Keratinocyte (primary cell): Measurements from ENCODE around the gene APOBR. TPM values are rescaled to one million over a fixed set of nuclear protein-coding genes. Genes with fewer than 3 reads are reported as not detected.

Source experiments
- DNase-seq: peaks from one replicate; pipeline ENCODE4 v3.0.0-alpha.2; 2011; ENCODE audit warnings: low read depth, missing footprints, low spot score
- FAIRE-seq: peaks from 2 replicates; lab custom pipeline; 2011; peaks lifted over from hg19 to GRCh38; lab: Jason Lieb, UNC
- H2AFZ ChIP-seq: 2 replicates; pipeline ENCODE4 v1.6.0; 2012; ENCODE audit warnings: low read length, control low read depth, inconsistent platforms; ENCODE audit not compliant: control insufficient read depth
- H3K27ac ChIP-seq: 2 replicates; pipeline ENCODE4 v1.5.1; 2011; ENCODE audit warnings: low read length; ENCODE audit not compliant: control insufficient read depth, insufficient read depth
- H3K27me3 ChIP-seq: 3 replicates; pipeline ENCODE4 v1.6.0; 2011; ENCODE audit warnings: low read length; ENCODE audit not compliant: control insufficient read depth, insufficient read depth; ENCODE audit errors: extremely low read depth
- H3K36me3 ChIP-seq, 2 experiments: 2 replicates in 1 of 2; 3 replicates in 1 of 2; pipeline ENCODE4 v1.5.1; 2011; ENCODE audit warnings: low read length in 2 of 2, mild to moderate bottlenecking in 1 of 2; ENCODE audit not compliant: control insufficient read depth in 2 of 2, insufficient read depth in 2 of 2; ENCODE audit errors: extremely low read depth in 1 of 2
- H3K4me1 ChIP-seq: 3 replicates; pipeline ENCODE4 v1.5.1; 2011; ENCODE audit warnings: low read length; ENCODE audit not compliant: control insufficient read depth, insufficient read depth; ENCODE audit errors: extremely low read depth
- H3K4me2 ChIP-seq: 3 replicates; pipeline ENCODE4 v1.6.0; 2011; ENCODE audit warnings: low read depth, low read length; ENCODE audit not compliant: control insufficient read depth, insufficient read depth; ENCODE audit errors: extremely low read depth
- H3K4me3 ChIP-seq, 3 experiments: fragments of 200-600 bp in 1 of 3; sonication (generic) in 1 of 3; 2 replicates in 2 of 3; 3 replicates in 1 of 3; pipeline ENCODE4 v1.5.1; 2011 to 2016; ENCODE audit warnings: low read length in 3 of 3, mild to moderate bottlenecking in 3 of 3, control low read depth in 2 of 3, inconsistent platforms in 1 of 3, low read depth in 1 of 3, mixed read lengths in 1 of 3, mixed run types in 1 of 3, moderate library complexity in 1 of 3; ENCODE audit not compliant: control insufficient read depth in 2 of 3, insufficient read depth in 2 of 3; ENCODE audit errors: extremely low read depth in 1 of 3
- H3K79me2 ChIP-seq: 2 replicates; pipeline ENCODE4 v1.6.0; 2012; ENCODE audit warnings: low read length; ENCODE audit not compliant: control insufficient read depth, insufficient read depth
- H3K9ac ChIP-seq: 3 replicates; pipeline ENCODE4 v1.6.0; 2011; ENCODE audit warnings: low read length; ENCODE audit not compliant: control insufficient read depth, insufficient read depth; ENCODE audit errors: extremely low read depth
- H3K9me1 ChIP-seq: 3 replicates; pipeline ENCODE4 v1.6.0; 2011; ENCODE audit warnings: low read length; ENCODE audit not compliant: control insufficient read depth, insufficient read depth; ENCODE audit errors: extremely low read depth
- H3K9me3 ChIP-seq: 2 replicates; pipeline ENCODE4 v1.5.1; 2012; ENCODE audit warnings: low read depth, low read length; ENCODE audit not compliant: control insufficient read depth
- H4K20me1 ChIP-seq: 3 replicates; pipeline ENCODE4 v1.6.0; 2011; ENCODE audit warnings: low read length; ENCODE audit not compliant: control insufficient read depth, insufficient read depth; ENCODE audit errors: extremely low read depth
- CTCF ChIP-seq, 3 experiments: IDR thresholded peaks in 1 of 3; conservative IDR thresholded peaks in 1 of 3; optimal IDR thresholded peaks in 1 of 3; 2 replicates in 2 of 3; 3 replicates in 1 of 3; pipeline versions ENCODE3 to v1.5.1; 2011; ENCODE audit warnings: low read length in 3 of 3, mild to moderate bottlenecking in 3 of 3, moderate library complexity in 2 of 3, control low read depth in 1 of 3, inconsistent platforms in 1 of 3; ENCODE audit not compliant: insufficient read depth in 2 of 3; ENCODE audit errors: extremely low read depth in 1 of 3
- EZH2 ChIP-seq: IDR thresholded peaks from one replicate; pipeline ENCODE4 v1.6.1; 2012; ENCODE audit warnings: inconsistent platforms, mild to moderate bottlenecking, low read length, moderate library complexity
- dilution Hi-C: fragments of 300-500 bp; cut with MboI; formaldehyde crosslinking; loops from one replicate; pipeline ENCODE4 v1.7.0; 2020; ENCODE audit warnings: low sequenced_read_pairs; ENCODE audit not compliant: extremely low pct_ligation_motif_present
- polyA plus RNA-seq, 5 experiments: library from polyadenylated mRNA; depleted of rRNA in 3 of 5; stranded (reverse) in 3 of 5; stranded (forward) in 1 of 5; unstranded in 1 of 5; fragments of >200 nt; gene quantifications; 1 replicate in 1 of 5; 2 replicates in 3 of 5; 3 replicates in 1 of 5; pipeline versions ENCODE4 v1.2.1 to v1.2.3, GENCODE V29; 2011 to 2012; ENCODE audit warnings: missing spikeins in 2 of 5, low read depth in 1 of 5, low replicate concordance in 1 of 5

Gene APOBR
- polyA plus RNA-seq, 1 donor (not counting 4 experiments of a cell fraction or from before 2014, with no cell fraction given): 0.04 TPM

DNA sequence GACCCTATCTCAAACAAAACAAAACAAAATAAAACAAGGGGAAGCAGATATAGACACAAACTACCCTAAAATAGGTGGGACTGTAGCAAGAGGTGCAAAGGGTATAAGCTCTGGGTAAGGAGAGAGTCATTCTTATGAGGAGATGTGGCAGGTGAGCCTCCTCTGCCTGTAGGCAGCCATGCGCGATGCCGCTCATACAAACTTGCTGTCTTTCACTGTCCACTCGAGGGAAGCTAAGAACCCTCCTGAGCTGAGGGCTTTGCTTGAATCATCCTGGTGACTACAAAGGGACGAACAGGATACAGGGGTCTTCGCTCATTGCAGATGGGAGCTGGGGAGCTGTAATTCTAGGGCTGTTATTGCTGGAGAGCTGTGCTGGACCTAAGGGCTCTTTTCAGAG is 27.0 kb downstream of the APOBR start:
- no peaks in the 10 kb centered on the region for H3K9me3 ChIP-seq

GRCh38 chr16:28522792-28523191 is 28.3 kb downstream of the APOBR start:
- Histone ChIP-seq H3K4me1 (no peaks in the 10 kb centered on the region), H2AFZ (no peak overlapping the region), H3K9me3 (no peaks in the 10 kb centered on the region), H3K4me3 (no peak overlapping the region), H4K20me1 (no peaks in the 10 kb centered on the region), H3K27me3 (no peaks in the 10 kb centered on the region), H3K9me1 (no peaks in the 10 kb centered on the region), H3K36me3 (no peaks in the 10 kb centered on the region), H3K9ac (no peak overlapping the region), H3K4me2 (no peak overlapping the region), H3K27ac (no peak overlapping the region), H3K79me2 (no peaks in the 10 kb centered on the region)
- TF ChIP-seq CTCF (optimal IDR thresholded peaks at IDR 0.05 in 1 of 3, IDR thresholded peaks at IDR 0.05 in 1 of 3, conservative IDR thresholded peaks at IDR 0.05 in 1 of 3; ENCODE audit: extremely low read depth in 1 of 3, insufficient read depth in 2 of 3, low read length in 3 of 3) (no peak), EZH2 (no peak)
- dilution Hi-C loops: no loop called here
- DNase-seq: no peak
- FAIRE-seq: no peak

More for the DNA sequence above, 27.0 kb downstream of the APOBR start:
- H3K9me1 ChIP-seq: no peaks in the 10 kb centered on the region
- no peak overlapping the region for H3K4me3 ChIP-seq
- no peaks in the 10 kb centered on the region for H3K27me3 ChIP-seq
- H3K79me2 ChIP-seq: no peaks in the 10 kb centered on the region
- no peak for TF ChIP-seq CTCF (optimal IDR thresholded peaks at IDR 0.05 in 1 of 3, IDR thresholded peaks at IDR 0.05 in 1 of 3, conservative IDR thresholded peaks at IDR 0.05 in 1 of 3; ENCODE audit: extremely low read depth in 1 of 3, insufficient read depth in 2 of 3, low read length in 3 of 3)
- no peak overlapping the region for H3K27ac ChIP-seq
- no peak overlapping the region for H2AFZ ChIP-seq
- H3K4me1 ChIP-seq: no peaks in the 10 kb centered on the region
- H3K4me2 ChIP-seq: no peak overlapping the region
- DNase-seq (no peak), FAIRE-seq (no peak)
- H3K9ac ChIP-seq: no peak overlapping the region
- dilution Hi-C loops: no loop called here
- no peaks in the 10 kb centered on the region for H3K36me3 ChIP-seq
- H4K20me1 ChIP-seq: no peaks in the 10 kb centered on the region
